Neural cell (in vitro differentiated cells): ENCODE data around the gene LRRC8B. TPM values are rescaled to one million over a fixed set of nuclear protein-coding genes. Genes with fewer than 3 reads are reported as not detected.

Source experiments
- H2AFZ ChIP-seq: fragments of 200-600, 300-800 bp; sonication (generic), shearing (Covaris generic); 2 replicates; pipeline ENCODE4 v1.6.0; 2014; ENCODE audit warnings: low read depth, mild to moderate bottlenecking, antibody characterized with exemption, low read length, moderate library complexity
- H3F3A ChIP-seq: fragments of 200-600 bp; shearing (Covaris generic); 2 replicates; pipeline ENCODE4 v1.6.1; 2016; ENCODE audit warnings: mild to moderate bottlenecking, moderate library complexity, mixed read lengths, antibody characterized with exemption, low read length; ENCODE audit not compliant: insufficient read depth, poor library complexity, severe bottlenecking
- H3K27ac ChIP-seq: fragments of 200-600, 300-800 bp; sonication (generic), shearing (Covaris generic); 2 replicates; pipeline ENCODE4 v1.5.1; 2014; ENCODE audit warnings: mild to moderate bottlenecking, low read length, moderate library complexity
- H3K27me3 ChIP-seq: fragments of 300-800, 200-600 bp; sonication (generic), shearing (Covaris generic); 2 replicates; pipeline ENCODE4 v1.6.0; 2014; ENCODE audit warnings: mild to moderate bottlenecking, low read depth, low read length, moderate library complexity; ENCODE audit not compliant: insufficient read depth
- H3K36me3 ChIP-seq: fragments of 300-800, 200-600 bp; sonication (generic), shearing (Covaris generic); 2 replicates; pipeline ENCODE4 v1.5.1; 2014; ENCODE audit warnings: mild to moderate bottlenecking, antibody characterized with exemption, low read length, moderate library complexity; ENCODE audit not compliant: insufficient read depth
- H3K4me2 ChIP-seq: fragments of 300-800, 200-600 bp; sonication (generic), shearing (Covaris generic); 2 replicates; pipeline ENCODE4 v1.6.0; 2014; ENCODE audit warnings: mild to moderate bottlenecking, low read length
- H3K4me3 ChIP-seq: fragments of 300-800, 200-600 bp; sonication (generic), shearing (Covaris generic); 2 replicates; pipeline ENCODE4 v1.5.1; 2014; ENCODE audit warnings: mild to moderate bottlenecking, low read length, moderate library complexity
- H3K79me2 ChIP-seq: fragments of 200-600 bp; shearing (Covaris generic); replicated peaks from 2 replicates; pipeline ENCODE4 v1.6.0; 2014; ENCODE audit warnings: mild to moderate bottlenecking, low read length, moderate library complexity; ENCODE audit not compliant: insufficient read depth
- H3K9ac ChIP-seq: fragments of 300-800, 200-600 bp; sonication (generic), shearing (Covaris generic); 2 replicates; pipeline ENCODE4 v1.6.1; 2016; ENCODE audit warnings: mild to moderate bottlenecking, low read length, mixed read lengths
- H3K9me2 ChIP-seq: fragments of 200-600 bp; shearing (Covaris generic); 2 replicates; pipeline ENCODE4 v1.6.1; 2016; ENCODE audit warnings: mild to moderate bottlenecking, low read length, mixed read lengths; ENCODE audit not compliant: insufficient read depth
- H3K9me3 ChIP-seq: fragments of 200-600, 300-800 bp; sonication (generic), shearing (Covaris generic); 2 replicates; pipeline ENCODE4 v1.6.1; 2016; ENCODE audit warnings: mild to moderate bottlenecking, mixed run types, low read length, moderate library complexity, mixed read lengths
- H4K20me1 ChIP-seq: fragments of 200-600 bp; shearing (Covaris generic); 2 replicates; pipeline ENCODE4 v1.6.1; 2016; ENCODE audit warnings: mild to moderate bottlenecking, mixed run types; ENCODE audit not compliant: insufficient read depth
- EP300 ChIP-seq: fragments of 450-650 bp; conservative IDR thresholded peaks from 2 replicates; pipeline ENCODE4 v1.6.1; 2014; ENCODE audit warnings: antibody characterized with exemption, mild to moderate bottlenecking, moderate library complexity; ENCODE audit not compliant: poor library complexity, severe bottlenecking
- EZH2 ChIP-seq: fragments of 200-600, 300-800 bp; shearing (Covaris generic), sonication (generic); IDR thresholded peaks from 2 replicates; pipeline ENCODE4 v1.6.1; 2014; ENCODE audit warnings: antibody characterized with exemption, low read length, borderline replicate concordance, mild to moderate bottlenecking; ENCODE audit not compliant: insufficient read depth, poor library complexity, severe bottlenecking
- MXI1 ChIP-seq: fragments of 450-650 bp; conservative IDR thresholded peaks from 2 replicates; pipeline ENCODE4 v1.6.1; 2014; ENCODE audit warnings: antibody characterized with exemption, mild to moderate bottlenecking; ENCODE audit not compliant: poor library complexity, severe bottlenecking
- POLR2AphosphoS5 ChIP-seq: IDR thresholded peaks from 2 replicates; pipeline ENCODE4 v1.6.1; 2012
- RAD21 ChIP-seq: fragments of 450-650 bp; conservative IDR thresholded peaks from 2 replicates; pipeline ENCODE4 v1.6.1; 2014; ENCODE audit warnings: antibody characterized with exemption, mild to moderate bottlenecking, moderate library complexity
- SMC3 ChIP-seq: fragments of 450-650 bp; conservative IDR thresholded peaks from 2 replicates; pipeline ENCODE4 v1.6.1; 2014; ENCODE audit warnings: antibody characterized with exemption, mild to moderate bottlenecking, moderate library complexity; ENCODE audit not compliant: poor library complexity
- TAF1 ChIP-seq: IDR thresholded peaks from 2 replicates; pipeline ENCODE4 v1.6.1; 2012; ENCODE audit warnings: low read depth
- polyA plus RNA-seq: library from polyadenylated mRNA; depleted of rRNA; stranded (reverse); fragments of >200 nt; gene quantifications from 2 replicates; pipeline ENCODE4 v1.2.3, GENCODE V29; 2014
- TF ChIP-seq, protein P1 (sequence below): IDR thresholded peaks from 2 replicates; pipeline ENCODE4 v1.6.1; 2012; ENCODE audit warnings: borderline replicate concordance
- TF ChIP-seq, protein P2 (sequence below): fragments of 450-650 bp; IDR thresholded peaks from 2 replicates; pipeline ENCODE4 v1.5.1; 2014; ENCODE audit warnings: antibody characterized with exemption, mild to moderate bottlenecking, moderate library complexity; ENCODE audit not compliant: poor library complexity, severe bottlenecking

LRRC8B gene
- polyA plus RNA-seq, 1 donor from 2014 or later: 15.9 TPM

DNA sequence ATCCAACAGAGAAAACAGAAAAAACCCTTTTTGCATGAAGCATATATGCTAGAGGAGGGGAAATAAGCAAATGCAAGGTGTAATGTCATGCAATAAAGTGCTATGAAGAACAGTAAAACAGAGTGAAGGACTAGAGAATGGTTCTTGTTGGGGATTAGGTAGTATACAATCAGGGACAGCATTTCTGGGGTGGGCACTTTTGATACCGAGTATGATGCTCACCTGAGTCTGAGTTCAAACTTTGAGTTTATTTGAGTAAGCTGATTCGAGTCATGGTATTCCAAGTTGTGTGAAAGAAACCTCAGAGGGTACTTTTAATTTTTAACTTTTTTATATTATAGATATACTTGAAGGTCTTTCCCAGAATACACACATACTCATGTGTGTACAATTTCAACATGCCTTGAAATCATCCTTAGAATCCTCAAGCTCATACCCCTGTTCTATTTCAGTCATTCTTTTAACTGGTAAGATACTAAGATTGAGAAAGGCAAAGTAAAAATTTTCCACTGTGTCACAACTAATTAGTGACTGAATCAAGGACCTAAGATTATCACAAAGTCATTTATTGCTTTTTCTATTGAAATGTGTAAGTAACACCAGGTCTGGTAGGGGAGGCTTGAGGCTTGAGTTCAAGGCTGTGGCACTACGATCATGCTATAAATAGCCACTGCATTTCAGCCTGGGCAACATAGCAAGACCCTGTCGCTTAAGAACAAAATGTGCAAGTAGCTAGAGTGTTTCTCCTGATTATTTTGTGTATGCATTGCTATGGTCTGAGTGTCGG lies 12.1 kb downstream of the LRRC8B start:
- peaks cover 14% of the 10 kb centered on the region for H3K79me2 ChIP-seq

DNA sequence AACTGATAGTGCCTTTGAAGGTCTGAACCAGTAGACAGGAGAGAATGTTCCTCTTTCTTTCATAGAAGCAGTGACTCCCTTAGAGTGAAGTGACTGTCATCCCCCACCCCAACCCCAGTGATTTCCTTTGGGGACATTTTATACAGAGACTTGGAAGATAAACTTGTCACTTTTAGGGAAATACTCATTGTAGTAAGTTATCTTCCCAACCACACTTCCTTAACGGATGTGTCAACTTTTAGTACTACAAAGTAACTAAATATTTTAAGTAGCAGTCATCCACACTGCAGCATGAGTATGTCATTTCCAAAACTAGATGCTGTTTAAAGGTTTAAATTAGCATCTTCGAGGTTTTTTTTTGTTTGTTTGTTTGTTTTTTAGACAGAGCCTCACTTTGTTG lies 13.7 kb downstream of the LRRC8B start:
- no peaks in the 10 kb centered on the region for H3K27me3 ChIP-seq
- no peak overlapping the region for H2AFZ ChIP-seq
- no peak overlapping the region for H3K9ac ChIP-seq
- no peak overlapping the region for H3K27ac ChIP-seq
- H3K79me2 ChIP-seq: peaks cover 19% of the 10 kb centered on the region
- no peak overlapping the region for H3K4me2 ChIP-seq
- no peaks in the 10 kb centered on the region for H4K20me1 ChIP-seq
- H3K9me3 ChIP-seq: no peaks in the 10 kb centered on the region
- no peaks in the 10 kb centered on the region for H3K9me2 ChIP-seq
- H3K36me3 ChIP-seq: no peaks in the 10 kb centered on the region
- no peak overlapping the region for H3K4me3 ChIP-seq
- TF ChIP-seq POLR2AphosphoS5 (no peak), MXI1 (no peak), EZH2 (no peak), TAF1 (no peak), RAD21 (no peak), SMC3 (no peak), EP300 (no peak)
- TF ChIP-seq, protein P1, sequence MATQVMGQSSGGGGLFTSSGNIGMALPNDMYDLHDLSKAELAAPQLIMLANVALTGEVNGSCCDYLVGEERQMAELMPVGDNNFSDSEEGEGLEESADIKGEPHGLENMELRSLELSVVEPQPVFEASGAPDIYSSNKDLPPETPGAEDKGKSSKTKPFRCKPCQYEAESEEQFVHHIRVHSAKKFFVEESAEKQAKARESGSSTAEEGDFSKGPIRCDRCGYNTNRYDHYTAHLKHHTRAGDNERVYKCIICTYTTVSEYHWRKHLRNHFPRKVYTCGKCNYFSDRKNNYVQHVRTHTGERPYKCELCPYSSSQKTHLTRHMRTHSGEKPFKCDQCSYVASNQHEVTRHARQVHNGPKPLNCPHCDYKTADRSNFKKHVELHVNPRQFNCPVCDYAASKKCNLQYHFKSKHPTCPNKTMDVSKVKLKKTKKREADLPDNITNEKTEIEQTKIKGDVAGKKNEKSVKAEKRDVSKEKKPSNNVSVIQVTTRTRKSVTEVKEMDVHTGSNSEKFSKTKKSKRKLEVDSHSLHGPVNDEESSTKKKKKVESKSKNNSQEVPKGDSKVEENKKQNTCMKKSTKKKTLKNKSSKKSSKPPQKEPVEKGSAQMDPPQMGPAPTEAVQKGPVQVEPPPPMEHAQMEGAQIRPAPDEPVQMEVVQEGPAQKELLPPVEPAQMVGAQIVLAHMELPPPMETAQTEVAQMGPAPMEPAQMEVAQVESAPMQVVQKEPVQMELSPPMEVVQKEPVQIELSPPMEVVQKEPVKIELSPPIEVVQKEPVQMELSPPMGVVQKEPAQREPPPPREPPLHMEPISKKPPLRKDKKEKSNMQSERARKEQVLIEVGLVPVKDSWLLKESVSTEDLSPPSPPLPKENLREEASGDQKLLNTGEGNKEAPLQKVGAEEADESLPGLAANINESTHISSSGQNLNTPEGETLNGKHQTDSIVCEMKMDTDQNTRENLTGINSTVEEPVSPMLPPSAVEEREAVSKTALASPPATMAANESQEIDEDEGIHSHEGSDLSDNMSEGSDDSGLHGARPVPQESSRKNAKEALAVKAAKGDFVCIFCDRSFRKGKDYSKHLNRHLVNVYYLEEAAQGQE: no peak
- TF ChIP-seq, protein P2, sequence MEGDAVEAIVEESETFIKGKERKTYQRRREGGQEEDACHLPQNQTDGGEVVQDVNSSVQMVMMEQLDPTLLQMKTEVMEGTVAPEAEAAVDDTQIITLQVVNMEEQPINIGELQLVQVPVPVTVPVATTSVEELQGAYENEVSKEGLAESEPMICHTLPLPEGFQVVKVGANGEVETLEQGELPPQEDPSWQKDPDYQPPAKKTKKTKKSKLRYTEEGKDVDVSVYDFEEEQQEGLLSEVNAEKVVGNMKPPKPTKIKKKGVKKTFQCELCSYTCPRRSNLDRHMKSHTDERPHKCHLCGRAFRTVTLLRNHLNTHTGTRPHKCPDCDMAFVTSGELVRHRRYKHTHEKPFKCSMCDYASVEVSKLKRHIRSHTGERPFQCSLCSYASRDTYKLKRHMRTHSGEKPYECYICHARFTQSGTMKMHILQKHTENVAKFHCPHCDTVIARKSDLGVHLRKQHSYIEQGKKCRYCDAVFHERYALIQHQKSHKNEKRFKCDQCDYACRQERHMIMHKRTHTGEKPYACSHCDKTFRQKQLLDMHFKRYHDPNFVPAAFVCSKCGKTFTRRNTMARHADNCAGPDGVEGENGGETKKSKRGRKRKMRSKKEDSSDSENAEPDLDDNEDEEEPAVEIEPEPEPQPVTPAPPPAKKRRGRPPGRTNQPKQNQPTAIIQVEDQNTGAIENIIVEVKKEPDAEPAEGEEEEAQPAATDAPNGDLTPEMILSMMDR: no peak
- H3F3A ChIP-seq: no peaks in the 10 kb centered on the region

More for the DNA sequence above, 12.1 kb downstream of the LRRC8B start:
- Histone ChIP-seq H3K9ac (no peak overlapping the region), H2AFZ (no peak overlapping the region), H3F3A (no peaks in the 10 kb centered on the region), H3K27ac (no peak overlapping the region), H3K27me3 (no peaks in the 10 kb centered on the region), H3K9me3 (no peaks in the 10 kb centered on the region), H3K4me3 (no peak overlapping the region), H3K36me3 (no peaks in the 10 kb centered on the region), H4K20me1 (no peaks in the 10 kb centered on the region), H3K9me2 (no peaks in the 10 kb centered on the region), H3K4me2 (no peak overlapping the region)
- TF ChIP-seq RAD21: no peak
- TF ChIP-seq TAF1: no peak
- TF ChIP-seq POLR2AphosphoS5: no peak
- TF ChIP-seq EZH2: no peak
- no peak for TF ChIP-seq SMC3
- TF ChIP-seq, protein P2: no peak
- TF ChIP-seq, protein P1: no peak
- no peak for TF ChIP-seq EP300
- no peak for TF ChIP-seq MXI1
